HepG2 (cell line): ENCODE results near the gene NDUFS1. TPM values are rescaled to one million over a fixed set of nuclear protein-coding genes. Genes with fewer than 3 reads are reported as not detected.

ENCODE experiments used
- CREB1 ChIP-seq, 2 experiments: fragments of 450-650 bp in 1 of 2; IDR thresholded peaks; 2 replicates each; pipeline ENCODE4 v1.6.1; 2016 to 2017; ENCODE audit warnings: control low read depth in 1 of 2, mild to moderate bottlenecking in 1 of 2, missing compliant biosample characterization in 1 of 2, missing genetic modification characterization in 1 of 2
- ELF3 ChIP-seq: IDR thresholded peaks from 2 replicates; pipeline ENCODE4 v1.6.1; 2016; ENCODE audit warnings: missing genetic modification reagents, missing compliant biosample characterization
- GABPA ChIP-seq, 2 experiments: IDR thresholded peaks; 2 replicates each; pipeline ENCODE4 v1.6.1; 2011 to 2016; ENCODE audit warnings: low read depth in 2 of 2, low read length in 1 of 2, missing biosample characterization in 1 of 2, missing genetic modification characterization in 1 of 2
- HNRNPH1 ChIP-seq: fragments of 200-400 bp; formaldehyde crosslinking; optimal IDR thresholded peaks from 2 replicates; pipeline ENCODE3; 2017; ENCODE audit warnings: mild to moderate bottlenecking, low read depth, low read length
- IRF2 ChIP-seq: IDR thresholded peaks from 2 replicates; pipeline ENCODE4 v1.6.1; 2018; ENCODE audit warnings: missing genetic modification reagents, missing compliant biosample characterization
- KDM5A ChIP-seq: fragments of 200-600 bp; sonication (generic); IDR thresholded peaks from 2 replicates; pipeline ENCODE4 v1.7.0; 2018; ENCODE audit warnings: antibody characterized with exemption, mild to moderate bottlenecking, low read length, borderline replicate concordance
- MED1 ChIP-seq: sonication (generic); formaldehyde crosslinking; IDR thresholded peaks from 2 replicates; pipeline ENCODE4 v1.4.0; 2020; ENCODE audit warnings: missing genetic modification reagents
- MLX ChIP-seq: IDR thresholded peaks from 2 replicates; pipeline ENCODE4 v1.6.1; 2016
- MXD4 ChIP-seq: IDR thresholded peaks from 2 replicates; pipeline ENCODE4 v1.6.1; 2016; ENCODE audit warnings: mild to moderate bottlenecking, missing biosample characterization, missing genetic modification reagents
- MYNN ChIP-seq: sonication (generic); formaldehyde crosslinking; IDR thresholded peaks from 2 replicates; pipeline ENCODE4 v1.4.0; 2020; ENCODE audit warnings: mild to moderate bottlenecking, low read depth, missing genetic modification reagents
- NPAS2 ChIP-seq: sonication (generic); formaldehyde crosslinking; IDR thresholded peaks from 2 replicates; pipeline ENCODE4 v1.8.0; 2022; ENCODE audit warnings: mild to moderate bottlenecking, missing genetic modification reagents, borderline replicate concordance
- SYNCRIP ChIP-seq: fragments of 200-400 bp; formaldehyde crosslinking; IDR thresholded peaks from 2 replicates; pipeline ENCODE4 v1.6.1; 2018; ENCODE audit warnings: mild to moderate bottlenecking, low read depth, low read length; ENCODE audit not compliant: insufficient read depth
- TBL1XR1 ChIP-seq: fragments of 150-350 bp; IDR thresholded peaks from 2 replicates; pipeline ENCODE4 v1.6.1; 2014; ENCODE audit warnings: borderline replicate concordance, low read length; ENCODE audit not compliant: partially characterized antibody
- ZBED4 ChIP-seq: sonication (generic); formaldehyde crosslinking; IDR thresholded peaks from 2 replicates; pipeline ENCODE4 v1.4.0; 2020; ENCODE audit warnings: missing genetic modification reagents, borderline replicate concordance
- ZNF317 ChIP-seq: sonication (generic); formaldehyde crosslinking; IDR thresholded peaks from 2 replicates; pipeline ENCODE4 v1.5.0; 2020; ENCODE audit warnings: mild to moderate bottlenecking, missing genetic modification reagents
- ZNF577 ChIP-seq: sonication (generic); formaldehyde crosslinking; IDR thresholded peaks from 2 replicates; pipeline ENCODE4 v1.4.0; 2020; ENCODE audit warnings: mild to moderate bottlenecking, low read depth, missing genetic modification reagents, borderline replicate concordance
- ZNF619 ChIP-seq: sonication (generic); formaldehyde crosslinking; IDR thresholded peaks from 2 replicates; pipeline ENCODE4 v1.4.0; 2020; ENCODE audit warnings: mild to moderate bottlenecking, missing genetic modification reagents
- ZNF629 ChIP-seq: sonication (generic); formaldehyde crosslinking; conservative IDR thresholded peaks from 2 replicates; pipeline ENCODE4 v1.5.0; 2020; ENCODE audit warnings: missing genetic modification reagents
- ZNF883 ChIP-seq: sonication (generic); formaldehyde crosslinking; IDR thresholded peaks from 2 replicates; pipeline ENCODE4 v1.5.1; 2020; ENCODE audit warnings: mild to moderate bottlenecking, missing genetic modification reagents; ENCODE audit errors: not compliant biosample characterization
- polyA plus RNA-seq, 8 experiments: library from polyadenylated mRNA; depleted of rRNA in 3 of 8; stranded (reverse) in 7 of 8; unstranded in 1 of 8; fragments of >200 nt; fragmentation: Illumina TruSeq in 4 of 8; extraction: Trizol in 4 of 8; gene quantifications; 2 replicates each; pipeline versions ENCODE4 v1.2.1 to v1.2.3, GENCODE V29; 2011 to 2016; ENCODE audit warnings: low read depth in 4 of 8, missing spikeins in 1 of 8, mixed read lengths in 1 of 8; ENCODE audit not compliant: insufficient read depth in 1 of 8
- total RNA-seq, 5 experiments: library from RNA; depleted of rRNA; stranded (reverse); fragments of >200 nt; fragmentation: Illumina TruSeq; extraction: Trizol; gene quantifications; 2 replicates each; pipeline ENCODE4 v1.2.3, GENCODE V29; 2016; ENCODE audit warnings: low read depth in 1 of 5
- TF ChIP-seq, protein P1 (sequence below): sonication (generic); formaldehyde crosslinking; IDR thresholded peaks from 2 replicates; pipeline ENCODE4 v1.5.0; 2020; ENCODE audit warnings: missing genetic modification reagents
- TF ChIP-seq, protein P2 (sequence below): sonication (generic); formaldehyde crosslinking; IDR thresholded peaks from 2 replicates; pipeline ENCODE4 v1.8.1; 2023; ENCODE audit warnings: mild to moderate bottlenecking, inconsistent platforms, moderate library complexity, missing genetic modification reagents, borderline replicate concordance

The NDUFS1 gene
- total and polyA plus RNA-seq, 2 of the 13 experiments (the other 11 are each of a cell fraction or from before 2014, with no cell fraction given): 139 to 242 TPM

GRCh38 chr2:206083602-206084438, 75.4 kb downstream of the NDUFS1 start (continued):
- TF ChIP-seq MLX: no peak
- no peak for TF ChIP-seq CREB1 (IDR thresholded peaks at IDR 0.05)
- TF ChIP-seq CREB1 (CRISPR knock-in tag; IDR thresholded peaks at IDR 0.05): peak; percentile 56; the same call in 1 of the 2 replicates
- no peak for TF ChIP-seq ZNF619 (CRISPR knock-in tag)
- no peak for TF ChIP-seq TBL1XR1
- TF ChIP-seq MXD4 (CRISPR knock-in tag): 0 out of 2 replicates have a peak, but pooled peaks have one; percentile 32
- no peak for TF ChIP-seq SYNCRIP
- TF ChIP-seq HNRNPH1: no peak
- no peak for TF ChIP-seq KDM5A
- TF ChIP-seq ZNF883 (CRISPR knock-in tag): no peak
- TF ChIP-seq, protein P1, sequence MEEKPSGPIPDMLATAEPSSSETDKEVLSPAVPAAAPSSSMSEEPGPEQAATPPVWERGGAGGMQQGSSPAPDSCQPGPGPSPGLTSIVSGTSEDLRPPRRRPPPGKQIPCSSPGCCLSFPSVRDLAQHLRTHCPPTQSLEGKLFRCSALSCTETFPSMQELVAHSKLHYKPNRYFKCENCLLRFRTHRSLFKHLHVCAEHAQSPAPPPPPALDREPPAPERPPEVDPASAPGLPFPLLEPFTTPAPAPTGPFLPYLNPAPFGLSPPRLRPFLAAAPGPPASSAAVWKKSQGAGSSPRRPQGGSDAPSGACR (CRISPR knock-in tag): no peak
- TF ChIP-seq ELF3 (CRISPR knock-in tag): peak; percentile 52; the same call in 1 of the 2 replicates
- TF ChIP-seq NPAS2 (CRISPR knock-in tag): no peak
- 0 out of 2 replicates have a peak, but pooled peaks have one; percentile 34 for TF ChIP-seq ZNF317 (CRISPR knock-in tag)
- TF ChIP-seq ZBED4: no peak
- peak; percentile 65 for TF ChIP-seq ZNF629
- 0 out of 2 replicates have a peak, but pooled peaks have one; percentile 27 for TF ChIP-seq IRF2
- TF ChIP-seq, protein P2, sequence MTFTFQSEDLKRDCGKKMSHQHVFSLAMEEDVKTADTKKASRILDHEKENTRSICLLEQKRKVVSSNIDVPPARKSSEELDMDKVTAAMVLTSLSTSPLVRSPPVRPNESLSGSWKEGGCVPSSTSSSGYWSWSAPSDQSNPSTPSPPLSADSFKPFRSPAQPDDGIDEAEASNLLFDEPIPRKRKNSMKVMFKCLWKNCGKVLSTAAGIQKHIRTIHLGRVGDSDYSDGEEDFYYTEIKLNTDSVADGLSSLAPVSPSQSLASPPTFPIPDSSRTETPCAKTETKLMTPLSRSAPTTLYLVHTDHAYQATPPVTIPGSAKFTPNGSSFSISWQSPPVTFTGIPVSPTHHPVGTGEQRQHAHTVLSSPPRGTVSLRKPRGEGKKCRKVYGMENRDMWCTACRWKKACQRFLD (CRISPR knock-in tag): no peak
- TF ChIP-seq GABPA (IDR thresholded peaks at IDR 0.05; ENCODE audit: low read depth, low read length): no peak
- TF ChIP-seq GABPA (CRISPR knock-in tag; IDR thresholded peaks at IDR 0.05; ENCODE audit: low read depth): 0 out of 2 replicates have a peak, but pooled peaks have one; percentile 35
- no peak for TF ChIP-seq ZNF577 (CRISPR knock-in tag)
- TF ChIP-seq MED1 (CRISPR knock-in tag): peak; percentile 44
- TF ChIP-seq MYNN (CRISPR knock-in tag): no peak
